NCI-H2227 treated with DMSO at 0.1 percent for 48 hours (cell line): Measurements from ENCODE around the gene BCAN.

Source experiments
- DNase-seq: peaks from one replicate; lab custom pipeline; 2025; lab: John Stamatoyannopoulos, UW

BCAN gene

GRCh38 chr1:156644146-156644545, 2.2 kb downstream of the BCAN start:
- no peak for DNase-seq

- no peak for DNase-seq
Measured at GRCh38 chr1:156644640-156645039, 2.7 kb downstream of the BCAN start.

- no peak for DNase-seq
Measured at GRCh38 chr1:156645056-156645455, 3.1 kb downstream of the BCAN start.

- DNase-seq, result no peak
Measured at GRCh38 chr1:156645666-156646065, 3.7 kb downstream of the BCAN start.

GRCh38 chr1:156646738-156647211, 4.9 kb downstream of the BCAN start:
- DNase-seq, result no peak

- no peak for DNase-seq
Measured at GRCh38 chr1:156647351-156647750, 5.4 kb downstream of the BCAN start.

- DNase-seq, result no peak
Measured at GRCh38 chr1:156648496-156648895, 6.6 kb downstream of the BCAN start.

GRCh38 chr1:156648951-156649350, 7.0 kb downstream of the BCAN start:
- no peak for DNase-seq

GRCh38 chr1:156652131-156652991, 10.4 kb downstream of the BCAN start:
- no peak for DNase-seq

GRCh38 chr1:156652992-156653355, 11.1 kb downstream of the BCAN start:
- DNase-seq, result no peak

GRCh38 chr1:156654700-156655099, 12.8 kb downstream of the BCAN start:
- no peak for DNase-seq

GRCh38 chr1:156655151-156655903, 13.4 kb downstream of the BCAN start:
- no peak for DNase-seq

GRCh38 chr1:156655904-156656516, 14.1 kb downstream of the BCAN start:
- no peak for DNase-seq

GRCh38 chr1:156656806-156657740, 15.2 kb downstream of the BCAN start:
- peak; percentile 78 for DNase-seq

GRCh38 chr1:156657741-156658319, 15.9 kb downstream of the BCAN start:
- DNase-seq, result no peak

GRCh38 chr1:156658496-156658895, 16.6 kb downstream of the BCAN start:
- no peak for DNase-seq

- no peak for DNase-seq
Measured at GRCh38 chr1:156658945-156659574, 17.1 kb downstream of the BCAN start.

- DNase-seq, result no peak
Measured at GRCh38 chr1:156659661-156659987, 17.7 kb downstream of the BCAN start.

- peak; percentile 89 for DNase-seq
Measured at GRCh38 chr1:156659988-156660751, 18.3 kb downstream of the BCAN start.

- DNase-seq, result no peak
Measured at GRCh38 chr1:156660752-156661112, 18.8 kb downstream of the BCAN start.
